ENCODE results near the gene PBX3.

DNA sequence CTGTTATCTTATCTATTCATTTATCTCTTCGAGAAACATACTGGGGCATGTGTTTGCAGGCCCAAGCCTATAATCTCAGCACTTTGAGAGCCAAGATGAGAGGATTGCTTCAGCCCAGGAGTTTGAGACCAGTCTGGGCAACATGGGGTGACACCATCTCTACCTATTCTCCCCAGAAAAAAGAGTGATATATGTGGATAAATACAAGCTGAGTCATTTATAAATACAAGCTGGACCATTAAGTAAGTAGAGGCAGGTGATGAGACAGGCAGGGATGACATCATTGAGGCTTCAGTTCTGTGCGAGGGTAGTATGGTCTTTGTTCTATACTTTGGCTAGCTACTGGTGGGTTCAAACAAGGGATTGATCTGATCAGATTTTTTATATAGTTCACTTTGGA is 25.6 kb downstream of the PBX3 start:
- TF ChIP-seq, protein P1, sequence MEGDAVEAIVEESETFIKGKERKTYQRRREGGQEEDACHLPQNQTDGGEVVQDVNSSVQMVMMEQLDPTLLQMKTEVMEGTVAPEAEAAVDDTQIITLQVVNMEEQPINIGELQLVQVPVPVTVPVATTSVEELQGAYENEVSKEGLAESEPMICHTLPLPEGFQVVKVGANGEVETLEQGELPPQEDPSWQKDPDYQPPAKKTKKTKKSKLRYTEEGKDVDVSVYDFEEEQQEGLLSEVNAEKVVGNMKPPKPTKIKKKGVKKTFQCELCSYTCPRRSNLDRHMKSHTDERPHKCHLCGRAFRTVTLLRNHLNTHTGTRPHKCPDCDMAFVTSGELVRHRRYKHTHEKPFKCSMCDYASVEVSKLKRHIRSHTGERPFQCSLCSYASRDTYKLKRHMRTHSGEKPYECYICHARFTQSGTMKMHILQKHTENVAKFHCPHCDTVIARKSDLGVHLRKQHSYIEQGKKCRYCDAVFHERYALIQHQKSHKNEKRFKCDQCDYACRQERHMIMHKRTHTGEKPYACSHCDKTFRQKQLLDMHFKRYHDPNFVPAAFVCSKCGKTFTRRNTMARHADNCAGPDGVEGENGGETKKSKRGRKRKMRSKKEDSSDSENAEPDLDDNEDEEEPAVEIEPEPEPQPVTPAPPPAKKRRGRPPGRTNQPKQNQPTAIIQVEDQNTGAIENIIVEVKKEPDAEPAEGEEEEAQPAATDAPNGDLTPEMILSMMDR (IDR thresholded peaks at IDR 0.05) = no peak
- no peak for TF ChIP-seq EZH2 (IDR thresholded peaks at IDR 0.05; ENCODE audit: borderline replicate concordance, insufficient read depth, low read depth, low read length, poor library complexity, severe bottlenecking)

Measured in B cell (primary cell).